Lower leg skin (tissue), 4 donors: Measurements from ENCODE around the gene PLEKHA3. TPM values are rescaled to one million over a fixed set of nuclear protein-coding genes. Genes with fewer than 3 reads are reported as not detected.

Experiments
- DNase-seq, 2 donors: peaks; one replicate each; pipeline ENCODE4 v3.0.0-alpha.2; 2019; ENCODE audit warnings: low spot score in 2 of 2
- H3K4me3 ChIP-seq: fragments of 200-600 bp; sonication (generic); 2 replicates; pipeline ENCODE4 v1.5.1; 2017; ENCODE audit warnings: mild to moderate bottlenecking, low read depth; ENCODE audit not compliant: poor library complexity, severe bottlenecking
- POLR2A ChIP-seq, 2 donors: fragments of 450-650 bp; IDR thresholded peaks; one replicate each; pipeline ENCODE4 v1.6.1; 2016 to 2017; ENCODE audit warnings: antibody characterized with exemption in 2 of 2, mild to moderate bottlenecking in 1 of 2, moderate library complexity in 1 of 2
- WGBS, 2 donors: methylation state at CpG; one replicate each; pipeline ENCODE4 v1.1.5; 2018; 5-methylcytosine and 5-hydroxymethylcytosine counted together
- intact Hi-C: fragments of 100-400 bp; cut with DNase I; formaldehyde crosslinking; loops from one replicate; pipeline ENCODE4 v1.15.0; 2023; ENCODE audit warnings: low total_unique reads
- total RNA-seq, 4 donors: library from RNA; depleted of rRNA; stranded (reverse); fragments of >200 nt; gene quantifications; one replicate each; pipeline ENCODE4 v1.1.0, GENCODE V29; 2016
- TF ChIP-seq, protein P1 (sequence below), 3 donors: fragments of 450-650 bp; IDR thresholded peaks; one replicate each; pipeline ENCODE4 v1.5.1; 2016; ENCODE audit warnings: antibody characterized with exemption in 3 of 3, mild to moderate bottlenecking in 3 of 3, moderate library complexity in 2 of 3

Gene PLEKHA3
- total RNA-seq, 4 donors from 2014 or later = 2.7 to 7.6 (median 4.2) TPM

- no peak overlapping the region for H3K4me3 ChIP-seq
- intact Hi-C loops = loop anchor here (10.0 kb wide), 1 partner anchor 1557 kb away; no protein-coding TSS in a partner anchor
- TF ChIP-seq, protein P1, sequence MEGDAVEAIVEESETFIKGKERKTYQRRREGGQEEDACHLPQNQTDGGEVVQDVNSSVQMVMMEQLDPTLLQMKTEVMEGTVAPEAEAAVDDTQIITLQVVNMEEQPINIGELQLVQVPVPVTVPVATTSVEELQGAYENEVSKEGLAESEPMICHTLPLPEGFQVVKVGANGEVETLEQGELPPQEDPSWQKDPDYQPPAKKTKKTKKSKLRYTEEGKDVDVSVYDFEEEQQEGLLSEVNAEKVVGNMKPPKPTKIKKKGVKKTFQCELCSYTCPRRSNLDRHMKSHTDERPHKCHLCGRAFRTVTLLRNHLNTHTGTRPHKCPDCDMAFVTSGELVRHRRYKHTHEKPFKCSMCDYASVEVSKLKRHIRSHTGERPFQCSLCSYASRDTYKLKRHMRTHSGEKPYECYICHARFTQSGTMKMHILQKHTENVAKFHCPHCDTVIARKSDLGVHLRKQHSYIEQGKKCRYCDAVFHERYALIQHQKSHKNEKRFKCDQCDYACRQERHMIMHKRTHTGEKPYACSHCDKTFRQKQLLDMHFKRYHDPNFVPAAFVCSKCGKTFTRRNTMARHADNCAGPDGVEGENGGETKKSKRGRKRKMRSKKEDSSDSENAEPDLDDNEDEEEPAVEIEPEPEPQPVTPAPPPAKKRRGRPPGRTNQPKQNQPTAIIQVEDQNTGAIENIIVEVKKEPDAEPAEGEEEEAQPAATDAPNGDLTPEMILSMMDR (IDR thresholded peaks at IDR 0.05) = no peak
- no peak for TF ChIP-seq POLR2A (IDR thresholded peaks at IDR 0.05)
- WGBS, 2 donors = 73 to 81% methylated on average over 2 of the region's 2 CpGs
- DNase-seq = no peak
Observed at GRCh38 chr2:178527592-178527991, 47.3 kb downstream of the PLEKHA3 start.

GRCh38 chr2:178528647-178529046, 48.4 kb downstream of the PLEKHA3 start:
- TF ChIP-seq, protein P1 (IDR thresholded peaks at IDR 0.05) = no peak
- TF ChIP-seq POLR2A (IDR thresholded peaks at IDR 0.05) = no peak
- no peak for DNase-seq
- intact Hi-C loops = loop anchor here (10.0 kb wide), 1 partner anchor 1556 kb away; no protein-coding TSS in a partner anchor
- 92% methylated on average over 5 of the region's 5 CpGs for WGBS, 2 donors
- no peak overlapping the region for H3K4me3 ChIP-seq

DNA sequence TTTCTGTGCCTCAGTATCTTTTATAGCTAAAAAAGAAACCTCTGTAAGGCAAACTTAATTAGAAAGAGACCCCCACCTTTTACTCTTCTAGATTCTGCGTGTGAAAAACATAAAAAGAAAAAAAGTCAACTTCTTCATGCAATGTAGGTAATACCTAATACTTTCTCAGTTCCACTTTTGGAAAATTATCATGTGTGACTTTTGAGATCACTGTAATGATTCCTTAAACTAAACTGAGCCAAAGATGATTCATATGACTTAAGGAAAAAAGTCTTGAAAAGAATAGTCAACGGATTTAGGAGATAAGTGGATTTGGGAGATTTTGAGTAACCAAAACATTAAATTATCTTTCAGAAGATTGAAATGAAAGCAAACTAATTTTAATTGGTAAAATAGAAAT, 48.9 kb downstream of the PLEKHA3 start:
- DNase-seq = no peak
- TF ChIP-seq, protein P1 (IDR thresholded peaks at IDR 0.05) = no peak
- no peak for TF ChIP-seq POLR2A (IDR thresholded peaks at IDR 0.05)
- intact Hi-C loops = loop anchor here (10.0 kb wide), 1 partner anchor 1556 kb away; no protein-coding TSS in a partner anchor
- no peak overlapping the region for H3K4me3 ChIP-seq
- 65 to 72% methylated on average over 2 of the region's 2 CpGs for WGBS, 2 donors

DNA sequence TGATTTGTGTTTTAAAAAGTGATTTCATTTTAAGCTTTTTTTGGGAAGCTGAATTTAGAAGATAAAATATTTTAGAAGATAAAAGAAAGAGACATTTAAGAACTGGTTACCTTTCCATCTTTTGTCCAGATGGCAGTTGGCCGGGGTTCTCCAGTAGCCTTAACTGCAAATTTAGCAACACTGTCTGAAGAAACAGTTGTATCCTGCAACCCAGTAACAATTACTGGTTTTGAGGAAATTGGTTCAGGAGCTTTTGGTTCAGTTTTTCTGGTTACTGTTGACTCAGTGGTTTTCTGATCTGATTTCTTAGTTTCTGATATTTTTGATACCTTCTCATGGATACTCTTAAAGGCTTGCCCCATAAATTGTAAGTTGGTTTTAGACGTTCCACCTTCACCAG, 49.9 kb downstream of the PLEKHA3 start:
- 74 to 92% methylated on average over 2 of the region's 2 CpGs for WGBS, 2 donors
- DNase-seq = no peak
- intact Hi-C loops = no loop called here
- TF ChIP-seq, protein P1 (IDR thresholded peaks at IDR 0.05) = no peak
- no peak for TF ChIP-seq POLR2A (IDR thresholded peaks at IDR 0.05)
- no peak overlapping the region for H3K4me3 ChIP-seq

DNA sequence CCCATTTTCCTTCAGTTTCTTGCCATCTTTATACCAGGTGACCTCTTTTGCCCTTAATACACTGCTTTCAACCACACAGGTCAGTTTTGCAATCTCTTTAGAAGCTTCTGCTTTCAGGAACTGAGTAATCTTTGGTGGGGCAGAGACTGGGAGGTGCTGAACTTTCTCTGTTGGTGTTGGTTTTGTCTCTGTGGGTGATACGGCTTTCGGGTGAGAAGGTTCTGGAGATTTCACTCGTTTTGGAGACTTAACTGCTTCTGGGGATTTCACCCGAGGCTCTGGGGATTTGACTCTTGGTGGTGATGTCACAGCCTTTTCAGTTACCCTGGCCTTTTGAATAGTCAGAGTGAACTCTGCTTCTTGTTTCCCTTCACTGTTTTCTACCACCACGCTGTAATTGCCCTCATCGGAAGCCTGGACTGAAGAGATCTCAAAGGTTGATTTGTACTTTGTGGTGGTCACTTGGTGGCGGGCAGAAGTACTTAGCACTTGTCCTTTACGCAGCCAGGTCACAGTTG, 50.4 kb downstream of the PLEKHA3 start:
- H3K4me3 ChIP-seq = no peak overlapping the region
- intact Hi-C loops = no loop called here
- no peak for DNase-seq
- WGBS, 2 donors = 85 to 91% methylated on average over 8 of the region's 8 CpGs
- TF ChIP-seq, protein P1 (IDR thresholded peaks at IDR 0.05) = no peak
- no peak for TF ChIP-seq POLR2A (IDR thresholded peaks at IDR 0.05)

GRCh38 chr2:178531168-178531567, 50.9 kb downstream of the PLEKHA3 start:
- DNase-seq = no peak
- 93 to 94% methylated on average over 12 of the region's 12 CpGs for WGBS, 2 donors
- intact Hi-C loops = no loop called here
- no peak overlapping the region for H3K4me3 ChIP-seq
- TF ChIP-seq POLR2A (IDR thresholded peaks at IDR 0.05) = no peak
- TF ChIP-seq, protein P1 (IDR thresholded peaks at IDR 0.05) = no peak
